Caco-2 (cell line): ENCODE measurements around the gene LTBP3. TPM values are rescaled to one million over a fixed set of nuclear protein-coding genes. Genes with fewer than 3 reads are reported as not detected.

Experiments used
- BruUV-seq: library from RNA; stranded (reverse); fragments of 400-500 nt; replicated peaks from 2 replicates; lab custom pipeline; 2021; lab: Mats Ljungman, UMichigan
- CTCF ChIA-PET: fragments of 300-600 bp; sonication (Branson Sonifier 250); formaldehyde crosslinking; loops from one replicate; lab custom pipeline; 2022; ENCODE audit warnings: antibody characterized with exemption; lab: Charles Lee
- POLR2A ChIA-PET: fragments of 300-600 bp; sonication (Branson Sonifier 250); formaldehyde crosslinking; loops from one replicate; lab custom pipeline; 2022; ENCODE audit warnings: antibody characterized with exemption; lab: Charles Lee
- DNase-seq, 2 experiments: peaks; one replicate each; pipeline versions ENCODE4 v3.0.0 to v3.0.0-alpha.2; 2020 to 2022
- H3K27me3 ChIP-seq: replicated peaks from 2 replicates; pipeline ENCODE4 v1.6.0; 2011; ENCODE audit warnings: low read length; ENCODE audit not compliant: control insufficient read depth, insufficient read depth
- H3K36me3 ChIP-seq: 2 replicates; pipeline ENCODE4 v1.5.1; 2011; ENCODE audit warnings: low read length; ENCODE audit not compliant: control insufficient read depth, insufficient read depth
- H3K4me1 ChIP-seq: fragments of 250-450 bp; sonication (Bioruptor Pico); 2 replicates; pipeline ENCODE4 v1.5.1; 2020; ENCODE audit warnings: mild to moderate bottlenecking
- H3K4me3 ChIP-seq: 2 replicates; pipeline ENCODE4 v1.5.1; 2011; ENCODE audit warnings: low read depth, mild to moderate bottlenecking, control low read depth, low read length
- H3K9me3 ChIP-seq: fragments of 250-450 bp; sonication (Bioruptor Pico); 2 replicates; pipeline ENCODE4 v1.5.1; 2020; ENCODE audit warnings: mild to moderate bottlenecking, moderate library complexity
- H3K27ac Mint-ChIP-seq: one replicate; pipeline ENCODE4 v1.8.0; 2022; ENCODE audit warnings: mixed read lengths; ENCODE audit not compliant: unreplicated experiment
- H3K27me3 Mint-ChIP-seq: one replicate; pipeline ENCODE4 v1.8.0; 2022; ENCODE audit warnings: mixed read lengths; ENCODE audit not compliant: insufficient read depth, unreplicated experiment
- H3K36me3 Mint-ChIP-seq: one replicate; pipeline ENCODE4 v1.8.0; 2022; ENCODE audit warnings: mild to moderate bottlenecking, mixed read lengths; ENCODE audit not compliant: insufficient read depth, unreplicated experiment
- H3K4me1 Mint-ChIP-seq: one replicate; pipeline ENCODE4 v1.8.0; 2022; ENCODE audit warnings: low read depth, mixed read lengths; ENCODE audit not compliant: unreplicated experiment
- H3K4me3 Mint-ChIP-seq: one replicate; pipeline ENCODE4 v1.8.0; 2022; ENCODE audit warnings: mild to moderate bottlenecking, moderate library complexity, mixed read lengths; ENCODE audit not compliant: unreplicated experiment
- H3K9me3 Mint-ChIP-seq: one replicate; pipeline ENCODE4 v1.8.0; 2022; ENCODE audit warnings: mixed read lengths; ENCODE audit not compliant: unreplicated experiment
- CTCF ChIP-seq, 2 experiments: fragments of 200-600 bp in 1 of 2; IDR thresholded peaks; 1 replicate in 1 of 2; 2 replicates in 1 of 2; pipeline versions ENCODE4 v1.5.1 to v1.8.0; 2011 to 2022; ENCODE audit warnings: antibody characterized with exemption in 1 of 2, control low read depth in 1 of 2, inconsistent platforms in 1 of 2, low read depth in 1 of 2, low read length in 1 of 2, mild to moderate bottlenecking in 1 of 2, moderate library complexity in 1 of 2; ENCODE audit not compliant: insufficient read depth in 1 of 2, severe bottlenecking in 1 of 2, unreplicated experiment in 1 of 2
- intact Hi-C: fragments of 100-400 bp; cut with micrococcal nuclease; formaldehyde crosslinking; loops from one replicate; pipeline ENCODE4 v1.10.0; 2022; ENCODE audit not compliant: unreplicated experiment
- total RNA-seq: library from RNA; stranded (reverse); gene quantifications from 2 replicates; pipeline ENCODE4 v1.2.3, GENCODE V29; 2022

LTBP3 gene
- total RNA-seq, 1 experiment from 2014 or later = 91.2 TPM

DNA sequence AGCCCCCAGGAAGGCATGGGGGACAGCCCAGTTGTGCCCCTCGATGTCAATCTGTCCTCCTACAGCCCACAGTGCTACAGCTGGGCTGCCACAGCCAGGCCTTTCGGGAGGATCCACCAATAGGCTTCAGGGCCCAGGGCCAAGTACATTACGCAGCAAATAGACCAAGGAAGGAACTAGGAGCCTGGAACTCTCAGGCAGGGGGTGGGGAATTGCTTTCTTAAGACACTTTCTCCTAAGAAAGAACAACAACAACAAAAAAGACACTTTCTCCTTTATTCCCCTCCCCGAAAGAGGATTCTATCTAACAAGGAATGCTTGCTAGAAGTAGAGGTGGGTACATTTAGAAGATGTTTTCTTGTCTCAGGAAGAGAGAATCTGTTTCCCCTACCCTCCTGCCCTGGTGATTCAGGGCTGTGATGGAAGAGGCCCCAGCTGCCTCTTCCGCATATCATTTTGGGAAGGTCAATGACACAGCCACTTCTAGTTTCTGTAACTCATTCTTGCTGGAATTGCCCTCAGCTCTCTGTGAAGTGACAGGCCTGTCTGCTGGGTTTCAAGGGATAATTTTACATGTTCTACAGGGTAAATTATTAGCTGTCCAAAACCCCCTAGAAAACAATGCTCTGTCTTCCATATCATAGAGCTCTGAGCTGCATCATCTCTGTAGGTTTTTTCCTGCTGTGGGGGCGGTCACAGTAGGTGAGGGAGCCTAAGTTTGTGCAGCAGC lies 65.4 kb downstream of the LTBP3 start:
- CTCF ChIA-PET = interaction anchor here (0.6 to 2.0 kb wide), 3 partner anchors 14 to 24 kb away, joined by 3 to 15 read pairs (median 4); no protein-coding TSS in a partner anchor
- no TSS peak for BruUV-seq
- Histone ChIP-seq H3K27me3 (no peaks in the 10 kb centered on the region), H3K9me3 (no peaks in the 10 kb centered on the region), H3K36me3 (no peaks in the 10 kb centered on the region), H3K4me3 (no peak overlapping the region), H3K4me1 (peaks cover 80% of the 10 kb centered on the region)
- TF ChIP-seq CTCF (IDR thresholded peaks at IDR 0.05; ENCODE audit: insufficient read depth in 1 of 2, low read depth in 1 of 2, low read length in 1 of 2, severe bottlenecking in 1 of 2, unreplicated experiment in 1 of 2) = no peak
- H3K4me3 Mint-ChIP-seq = no peak overlapping the region
- H3K9me3 Mint-ChIP-seq = no peaks in the 10 kb centered on the region
- intact Hi-C loops = no loop called here
- POLR2A ChIA-PET = interaction anchor here (1.0 to 8.1 kb wide), 6 partner anchors 10 to 73 kb away, joined by 3 to 377 read pairs (median 8); partner anchors contain the start of genes MALAT1 and NEAT1
- DNase-seq = no peak
- H3K4me1 Mint-ChIP-seq = peaks cover 71% of the 10 kb centered on the region
- peak overlapping the region; percentile 100 for H3K27ac Mint-ChIP-seq
- no peaks in the 10 kb centered on the region for H3K27me3 Mint-ChIP-seq
- peaks cover 26% of the 10 kb centered on the region for H3K36me3 Mint-ChIP-seq

GRCh38 chr11:65492387-65492636 lies 65.8 kb downstream of the LTBP3 start:
- DNase-seq = no peak
- Histone ChIP-seq H3K4me3 (no peak overlapping the region), H3K36me3 (no peaks in the 10 kb centered on the region), H3K4me1 (peaks cover 82% of the 10 kb centered on the region), H3K27me3 (no peaks in the 10 kb centered on the region), H3K9me3 (no peaks in the 10 kb centered on the region)
- no peak for TF ChIP-seq CTCF (IDR thresholded peaks at IDR 0.05; ENCODE audit: insufficient read depth in 1 of 2, low read depth in 1 of 2, low read length in 1 of 2, severe bottlenecking in 1 of 2, unreplicated experiment in 1 of 2)
- H3K4me3 Mint-ChIP-seq = no peak overlapping the region
- peak overlapping the region; percentile 100 for H3K27ac Mint-ChIP-seq
- ChIA-PET CTCF (interaction anchor here (1.2 kb wide), 1 partner anchor 21 kb away, joined by 3 read pairs; no protein-coding TSS in a partner anchor), POLR2A (interaction anchor here (1.1 to 8.1 kb wide), 4 partner anchors 11 to 72 kb away, joined by 3 to 377 read pairs (median 7); partner anchors contain the start of genes MALAT1 and NEAT1)
- peaks cover 31% of the 10 kb centered on the region for H3K36me3 Mint-ChIP-seq
- intact Hi-C loops = no loop called here
- BruUV-seq = no TSS peak
- H3K4me1 Mint-ChIP-seq = peaks cover 72% of the 10 kb centered on the region
- H3K9me3 Mint-ChIP-seq = no peaks in the 10 kb centered on the region
- no peaks in the 10 kb centered on the region for H3K27me3 Mint-ChIP-seq

- POLR2A ChIA-PET = interaction anchor here (0.9 to 8.1 kb wide), 7 partner anchors 11 to 72 kb away, joined by 3 to 377 read pairs (median 4); partner anchors contain the start of genes MALAT1 and NEAT1
- no peaks in the 10 kb centered on the region for H3K27me3 ChIP-seq
- TF ChIP-seq CTCF (IDR thresholded peaks at IDR 0.05; ENCODE audit: insufficient read depth in 1 of 2, low read depth in 1 of 2, low read length in 1 of 2, severe bottlenecking in 1 of 2, unreplicated experiment in 1 of 2) = no peak
- H3K9me3 ChIP-seq = no peaks in the 10 kb centered on the region
- Mint-ChIP-seq H3K27me3 (no peaks in the 10 kb centered on the region), H3K4me3 (no peak overlapping the region), H3K4me1 (peaks cover 67% of the 10 kb centered on the region), H3K36me3 (peaks cover 33% of the 10 kb centered on the region), H3K27ac (peak overlapping the region; percentile 100), H3K9me3 (no peaks in the 10 kb centered on the region)
- CTCF ChIA-PET = interaction anchor here (1.1 to 5.9 kb wide), 3 partner anchors 13 to 75 kb away, joined by 3 to 71 read pairs (median 3); no protein-coding TSS in a partner anchor
- H3K36me3 ChIP-seq = no peaks in the 10 kb centered on the region
- H3K4me3 ChIP-seq = no peak overlapping the region
- no peak for DNase-seq
- BruUV-seq = no TSS peak
- peaks cover 84% of the 10 kb centered on the region for H3K4me1 ChIP-seq
- intact Hi-C loops = no loop called here
Observed at GRCh38 chr11:65491614-65492386, 66.4 kb downstream of the LTBP3 start.
